LNCaP clone FGC (cell line): ENCODE results near the gene TMEM200B.

Source experiments
- DNase-seq: peaks from one replicate; pipeline ENCODE4 v3.0.0-alpha.2; 2011; ENCODE audit warnings: low read depth
- H3K4me3 ChIP-seq: 2 replicates; pipeline ENCODE4 v1.5.1; 2011; ENCODE audit warnings: mild to moderate bottlenecking, low read depth, low read length, control low read depth
- TF ChIP-seq, protein P1 (sequence below): IDR thresholded peaks from 2 replicates; pipeline ENCODE4 v1.5.1; 2012; ENCODE audit warnings: mild to moderate bottlenecking; ENCODE audit not compliant: control insufficient read depth, insufficient read depth; ENCODE audit errors: extremely low read depth

Gene TMEM200B

DNA sequence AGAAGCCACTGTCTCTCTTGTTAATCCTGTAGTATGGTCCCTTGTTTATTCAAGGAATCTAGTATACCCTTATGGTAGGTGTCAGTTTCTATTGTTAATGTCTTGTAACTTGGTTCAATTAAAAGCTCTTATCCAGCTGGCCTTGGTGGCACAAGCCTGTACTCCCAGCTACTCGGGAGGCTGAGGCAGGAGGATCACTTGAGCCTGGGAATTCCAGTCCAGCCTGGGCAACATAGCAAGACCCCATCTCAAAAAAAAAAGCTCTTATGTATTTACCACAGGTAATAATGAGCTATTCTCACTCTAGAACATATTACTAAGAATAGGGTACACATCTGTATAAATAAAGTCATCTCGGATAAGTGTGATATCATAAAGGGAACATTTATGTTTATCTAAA is 46.5 kb downstream of the TMEM200B start:
- no peak overlapping the region for H3K4me3 ChIP-seq
- DNase-seq, result no peak
- TF ChIP-seq, protein P1, sequence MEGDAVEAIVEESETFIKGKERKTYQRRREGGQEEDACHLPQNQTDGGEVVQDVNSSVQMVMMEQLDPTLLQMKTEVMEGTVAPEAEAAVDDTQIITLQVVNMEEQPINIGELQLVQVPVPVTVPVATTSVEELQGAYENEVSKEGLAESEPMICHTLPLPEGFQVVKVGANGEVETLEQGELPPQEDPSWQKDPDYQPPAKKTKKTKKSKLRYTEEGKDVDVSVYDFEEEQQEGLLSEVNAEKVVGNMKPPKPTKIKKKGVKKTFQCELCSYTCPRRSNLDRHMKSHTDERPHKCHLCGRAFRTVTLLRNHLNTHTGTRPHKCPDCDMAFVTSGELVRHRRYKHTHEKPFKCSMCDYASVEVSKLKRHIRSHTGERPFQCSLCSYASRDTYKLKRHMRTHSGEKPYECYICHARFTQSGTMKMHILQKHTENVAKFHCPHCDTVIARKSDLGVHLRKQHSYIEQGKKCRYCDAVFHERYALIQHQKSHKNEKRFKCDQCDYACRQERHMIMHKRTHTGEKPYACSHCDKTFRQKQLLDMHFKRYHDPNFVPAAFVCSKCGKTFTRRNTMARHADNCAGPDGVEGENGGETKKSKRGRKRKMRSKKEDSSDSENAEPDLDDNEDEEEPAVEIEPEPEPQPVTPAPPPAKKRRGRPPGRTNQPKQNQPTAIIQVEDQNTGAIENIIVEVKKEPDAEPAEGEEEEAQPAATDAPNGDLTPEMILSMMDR, result no peak
